GM21423 (cell line): Measurements from ENCODE around the gene NEDD4.
"Not testable (repeated sequence)": the region's sequence is repeated elsewhere in the genome, so short reads cannot be mapped to it uniquely, and the experiment has no call there.

Experiments used
- ATAC-seq: cut with Tn5 transposase; IDR thresholded peaks from one replicate; pipeline ENCODE4 v1.9.1; 2021; ENCODE audit warnings: mild to moderate bottlenecking, moderate library complexity; ENCODE audit not compliant: unreplicated experiment

The NEDD4 gene

DNA sequence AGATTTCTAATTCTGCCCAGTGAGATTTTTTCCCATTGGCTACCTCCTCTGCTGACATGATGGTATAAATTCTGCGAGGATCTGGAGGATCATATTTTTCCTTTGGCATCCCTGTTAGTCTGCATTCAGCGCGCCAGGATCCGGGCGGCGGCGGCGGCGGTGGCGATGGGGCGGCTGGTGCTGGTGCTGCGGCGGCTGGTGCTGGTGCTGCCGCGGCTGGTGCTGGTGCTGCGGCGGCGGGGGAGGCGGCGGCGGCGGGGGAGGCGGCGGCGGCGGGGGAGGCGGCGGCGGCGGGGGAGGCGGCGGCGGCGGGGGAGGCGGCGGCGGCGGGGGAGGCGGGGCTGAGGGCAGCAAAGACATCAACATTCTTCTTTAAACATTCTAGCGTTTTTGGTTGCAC lies 13.6 kb upstream of the NEDD4 start:
- not testable (repeated sequence) for ATAC-seq

DNA sequence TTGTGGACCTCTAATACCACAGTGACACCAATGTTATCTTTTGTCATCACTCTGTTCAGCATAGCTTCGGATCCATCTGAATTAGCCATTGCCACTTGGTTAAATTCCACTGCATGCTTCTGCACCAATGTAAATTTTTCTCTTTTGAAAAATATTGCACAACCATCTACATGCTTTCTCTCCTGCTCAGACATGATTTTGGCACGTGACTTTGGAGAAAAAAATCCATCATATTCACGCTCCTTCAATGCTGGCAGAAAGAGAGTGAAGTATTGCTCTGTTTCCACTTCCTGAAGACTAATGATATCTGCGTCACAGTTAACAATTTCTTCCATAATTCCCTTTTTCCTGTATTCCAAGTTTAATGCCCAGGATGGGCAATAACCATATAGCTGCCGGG lies 13.0 kb upstream of the NEDD4 start:
- not testable (repeated sequence) for ATAC-seq

DNA sequence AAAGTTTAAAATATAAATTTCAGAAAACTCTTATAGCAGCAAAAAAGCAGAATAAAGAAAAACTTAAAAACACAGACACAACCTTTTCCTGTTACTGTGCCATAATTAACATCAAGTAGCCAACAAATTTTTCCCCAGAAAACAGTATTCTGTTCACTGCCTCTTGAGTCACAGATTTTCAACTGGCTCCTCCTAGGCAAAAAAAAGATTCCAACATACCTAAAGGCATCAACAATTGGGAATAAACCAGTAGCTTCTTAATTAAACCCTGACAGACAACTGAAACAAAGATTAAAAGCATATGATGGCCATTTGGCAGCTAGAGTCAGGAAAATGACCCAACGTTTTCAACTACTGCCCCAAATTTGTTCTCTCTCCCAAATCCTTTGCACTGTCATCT lies 10.9 kb upstream of the NEDD4 start:
- not testable (repeated sequence) for ATAC-seq

DNA sequence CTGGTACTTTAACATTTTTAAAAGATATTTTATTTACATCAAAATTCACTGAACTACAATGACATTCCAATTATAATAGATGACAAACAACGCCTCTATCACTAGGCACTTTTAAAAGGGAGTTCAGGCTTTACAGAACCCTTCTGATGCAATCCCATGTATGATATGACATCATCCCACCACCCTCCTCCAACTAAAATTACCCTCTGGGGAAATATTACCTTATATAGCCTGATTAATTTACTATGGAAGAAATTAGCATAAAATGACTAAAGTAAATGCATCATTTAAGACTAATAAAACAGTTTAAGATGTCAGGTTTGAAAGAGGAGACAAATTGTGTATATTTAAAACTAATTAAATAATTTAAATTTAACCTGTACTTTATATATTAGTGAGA lies 10.4 kb upstream of the NEDD4 start:
- not testable (repeated sequence) for ATAC-seq

DNA sequence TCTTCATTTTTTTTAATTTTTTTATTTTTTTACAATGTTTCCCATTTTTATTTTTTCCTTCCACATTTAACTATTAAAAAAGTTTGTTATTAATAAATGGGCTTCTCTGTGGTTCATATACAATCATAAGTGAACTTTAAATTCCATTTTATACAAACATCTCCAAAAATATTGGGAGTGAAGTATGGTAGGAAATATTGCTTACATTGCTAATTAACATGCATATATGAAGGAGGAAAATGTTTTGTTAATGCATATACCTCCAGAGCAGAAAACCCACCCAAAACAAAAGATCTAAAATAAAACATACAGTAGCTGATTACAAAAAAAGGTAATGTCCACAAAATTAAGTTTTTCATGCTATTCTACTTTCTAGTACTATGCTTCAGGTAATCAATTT lies 9.9 kb upstream of the NEDD4 start:
- ATAC-seq = not testable (repeated sequence)

DNA sequence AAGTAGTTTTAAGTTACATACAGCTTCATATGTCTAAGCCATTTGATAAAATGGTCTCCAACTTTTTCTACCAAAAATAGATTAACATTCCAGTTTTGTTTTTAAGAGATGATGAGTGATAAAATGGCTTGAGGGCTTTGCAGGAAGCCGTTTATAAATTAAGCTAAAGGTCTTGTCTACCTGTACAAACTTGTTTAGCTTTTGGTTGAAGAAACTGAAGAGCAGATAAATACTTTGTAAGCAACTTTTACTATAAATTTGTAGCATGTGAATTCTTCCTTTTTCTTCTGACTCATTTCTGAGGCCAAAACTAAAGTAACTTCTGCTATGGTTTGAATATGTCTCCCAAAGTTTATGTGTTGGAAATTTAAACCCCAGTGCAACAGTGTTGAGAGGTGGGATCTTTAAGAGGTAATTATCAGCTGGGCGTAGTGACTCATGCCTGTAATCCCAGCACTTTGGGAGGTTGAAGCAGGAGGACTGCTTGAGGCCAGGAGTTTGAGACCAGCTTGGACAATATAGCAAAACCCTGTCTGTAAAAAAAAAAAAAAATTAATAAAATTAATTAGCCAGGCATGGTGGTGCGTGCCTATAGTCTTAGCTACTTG lies 8.2 kb upstream of the NEDD4 start:
- no peak for ATAC-seq

DNA sequence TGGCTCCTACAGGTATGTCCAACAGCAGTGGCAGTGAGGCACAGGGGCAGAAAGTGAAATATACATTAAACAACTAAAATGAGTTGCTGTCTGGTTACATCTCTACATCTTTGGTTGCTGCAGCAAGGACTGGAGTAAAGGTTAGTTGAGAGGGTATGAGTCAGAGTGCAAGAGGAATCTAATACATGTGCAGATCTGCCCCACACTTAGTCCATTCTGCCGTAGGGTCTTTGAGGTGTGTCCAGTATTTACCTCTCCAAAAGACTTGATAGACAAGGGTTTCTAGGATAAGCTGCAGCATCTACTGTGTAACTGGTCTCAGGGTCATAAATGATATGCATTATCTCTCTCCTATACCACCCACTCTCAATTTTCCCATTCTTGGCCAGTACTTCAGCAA lies 6.2 kb upstream of the NEDD4 start:
- ATAC-seq = no peak

DNA sequence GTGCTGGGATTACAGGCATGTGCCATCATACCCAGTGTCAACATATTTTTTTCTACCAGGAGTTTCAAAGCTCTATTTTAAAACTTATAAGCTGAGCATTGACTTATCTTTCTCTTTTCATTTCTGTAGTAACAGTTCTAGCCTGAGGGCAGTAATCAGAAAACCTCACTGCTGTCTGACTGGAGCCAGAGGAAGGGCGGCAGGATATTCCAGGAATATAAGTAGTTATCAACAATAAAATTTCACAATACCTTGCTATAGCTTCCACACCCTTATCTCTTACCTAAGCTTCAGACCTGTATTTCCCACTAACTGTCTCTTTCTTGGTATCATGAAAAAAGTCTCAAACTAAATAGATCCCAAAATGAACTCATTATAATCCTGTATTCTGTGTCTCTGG lies 5.1 kb upstream of the NEDD4 start:
- no peak for ATAC-seq

DNA sequence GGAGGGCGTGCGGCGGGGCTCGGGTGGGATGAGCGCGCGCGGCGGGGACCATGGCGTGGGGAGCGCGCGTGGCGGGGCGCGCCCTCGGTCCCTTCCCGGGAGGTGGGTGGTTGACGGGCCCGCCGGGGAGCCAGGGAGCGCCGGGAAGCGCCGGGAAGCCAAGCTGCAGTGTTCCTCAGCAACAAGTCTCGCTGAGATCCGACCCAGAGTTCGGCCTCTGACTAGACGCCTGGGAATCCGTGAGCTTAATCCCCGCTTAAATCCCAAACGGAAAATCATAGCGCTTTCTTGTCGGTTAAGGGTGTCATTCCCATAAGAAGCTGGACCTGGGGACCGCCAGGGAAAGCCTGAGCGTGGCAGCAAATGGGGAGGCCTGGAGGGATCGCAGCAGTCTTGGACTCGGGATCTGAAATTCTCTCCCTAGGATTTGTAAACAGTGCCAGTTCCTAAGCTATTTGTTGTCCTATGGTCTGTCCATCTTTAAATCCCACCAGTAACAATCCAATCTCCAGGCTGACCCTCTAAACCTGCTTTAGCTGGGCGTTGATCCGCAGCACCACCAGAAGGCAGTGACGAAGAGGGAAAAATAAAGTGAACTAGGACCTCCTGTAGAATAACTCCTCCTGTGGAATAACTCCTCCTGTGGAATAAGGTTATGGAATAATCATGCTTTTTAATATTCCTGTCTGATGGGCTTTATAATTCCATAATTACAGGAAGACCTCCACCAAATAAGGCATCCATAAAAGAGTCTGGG lies 570 bp upstream of the NEDD4 start:
- no peak for ATAC-seq

DNA sequence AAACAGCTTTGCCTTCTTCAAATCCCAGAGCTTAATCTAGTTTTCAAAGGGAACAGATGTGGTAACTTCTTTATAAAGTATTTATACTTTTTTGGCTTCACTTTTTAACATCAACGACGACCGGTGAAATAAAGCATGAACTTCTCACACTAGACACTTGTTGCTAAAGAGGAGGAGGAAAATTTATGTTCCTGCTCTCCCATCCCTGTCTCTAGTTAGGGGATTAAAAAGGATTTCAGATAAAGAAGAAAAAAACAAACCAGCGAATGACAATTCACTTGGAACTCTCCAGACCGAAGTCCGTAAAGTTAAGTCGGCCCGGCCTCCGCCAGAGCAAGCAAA lies 672 bp downstream of the NEDD4 start:
- ATAC-seq = no peak

DNA sequence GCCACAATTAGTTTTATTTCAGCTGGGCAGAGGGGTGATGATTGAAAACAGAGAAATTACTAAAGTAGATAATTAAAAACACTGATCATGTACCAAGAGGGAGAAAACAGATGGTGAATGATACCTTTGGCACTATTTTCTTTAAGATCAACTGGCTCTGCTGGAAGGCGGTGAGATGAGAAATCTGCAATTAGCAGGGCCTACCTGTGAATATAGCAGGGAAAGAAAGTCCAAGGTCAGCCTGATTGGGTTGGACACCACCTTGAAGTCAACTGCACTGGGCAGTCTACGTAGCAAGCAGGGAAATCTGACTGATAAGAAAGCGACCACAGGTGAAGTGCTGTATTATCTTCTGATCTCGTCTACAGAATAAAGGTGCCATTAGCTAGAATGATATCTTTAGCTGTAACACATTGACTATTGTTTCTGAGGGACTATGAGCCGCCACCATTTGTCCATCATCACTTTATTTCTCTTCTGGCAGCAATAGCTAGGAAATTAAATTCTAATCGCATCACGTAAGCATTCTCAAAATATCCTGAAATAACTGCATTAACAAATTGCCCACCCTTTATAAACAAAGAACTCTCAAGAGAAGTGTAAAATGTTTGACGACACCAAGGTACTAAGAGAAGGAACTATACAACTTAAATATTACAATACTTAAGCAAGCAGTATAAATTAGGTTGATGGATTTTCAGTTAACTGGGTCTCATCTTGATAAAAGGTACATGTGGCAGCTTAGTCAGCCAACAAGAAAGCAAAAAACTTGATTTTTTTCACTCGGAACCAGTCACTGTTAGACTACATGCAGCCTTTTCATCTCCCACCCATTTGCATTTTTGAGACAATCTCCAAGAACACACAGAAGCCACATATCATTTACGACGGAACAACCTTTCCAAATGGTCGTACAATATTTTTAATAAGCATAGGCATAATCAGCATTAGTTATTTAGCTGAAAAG lies 1.3 kb downstream of the NEDD4 start:
- no peak for ATAC-seq

DNA sequence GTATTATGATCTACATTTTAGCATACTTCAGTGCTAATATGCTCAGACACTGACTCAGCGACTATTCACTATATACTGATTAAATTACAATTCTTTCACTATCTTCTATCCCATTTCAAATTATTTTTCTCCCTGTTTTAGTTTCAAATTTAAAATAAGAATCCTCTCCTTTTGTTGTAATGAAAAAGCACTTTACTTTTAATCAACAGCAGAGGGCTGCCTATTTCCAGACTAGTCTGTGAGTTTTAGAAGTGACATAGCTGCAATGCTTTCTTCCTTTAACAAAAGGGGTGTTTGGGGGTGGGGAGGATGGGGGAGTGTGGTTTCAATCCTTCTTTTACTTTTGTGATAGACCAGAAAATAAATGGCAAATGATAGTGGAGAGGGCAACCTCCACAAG lies 2.4 kb downstream of the NEDD4 start:
- no peak for ATAC-seq

DNA sequence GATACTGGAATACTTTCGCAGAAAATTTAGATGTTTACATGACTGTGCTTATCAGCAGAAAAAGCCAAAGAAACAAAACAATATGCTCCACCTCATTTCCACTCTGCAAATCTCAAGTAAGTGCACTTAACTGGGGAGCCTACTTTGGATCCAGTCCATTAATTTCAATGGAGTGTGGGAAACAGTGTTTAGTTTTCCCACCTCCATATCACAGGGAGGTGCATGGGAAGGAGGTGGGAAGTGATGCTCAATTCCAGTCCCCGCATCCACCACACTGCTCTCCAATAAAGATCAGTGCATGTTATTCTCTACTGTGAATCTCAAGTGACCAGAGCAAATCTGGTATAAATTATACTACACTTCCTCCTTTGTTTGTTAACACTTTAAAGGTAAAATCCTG lies 2.9 kb downstream of the NEDD4 start:
- ATAC-seq = no peak

DNA sequence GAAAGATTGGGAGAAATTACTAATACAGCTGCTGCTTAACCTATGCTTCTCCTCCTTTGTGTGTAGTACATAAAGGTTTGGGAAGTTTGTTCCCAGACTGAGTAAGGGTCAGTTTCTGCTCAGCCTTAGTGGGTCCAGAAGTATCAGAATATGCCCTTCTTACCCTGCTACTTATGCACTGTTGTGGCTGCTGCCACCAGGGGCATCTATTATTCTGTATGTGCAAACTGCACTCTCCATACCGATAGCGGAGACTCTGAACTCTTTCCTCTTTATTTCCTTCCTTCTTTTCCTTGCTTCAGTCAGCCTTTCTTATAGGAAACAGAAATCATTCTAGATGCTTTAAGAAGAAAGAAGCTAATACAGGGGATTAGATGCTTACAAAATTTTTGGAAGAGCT lies 4.0 kb downstream of the NEDD4 start:
- no peak for ATAC-seq

DNA sequence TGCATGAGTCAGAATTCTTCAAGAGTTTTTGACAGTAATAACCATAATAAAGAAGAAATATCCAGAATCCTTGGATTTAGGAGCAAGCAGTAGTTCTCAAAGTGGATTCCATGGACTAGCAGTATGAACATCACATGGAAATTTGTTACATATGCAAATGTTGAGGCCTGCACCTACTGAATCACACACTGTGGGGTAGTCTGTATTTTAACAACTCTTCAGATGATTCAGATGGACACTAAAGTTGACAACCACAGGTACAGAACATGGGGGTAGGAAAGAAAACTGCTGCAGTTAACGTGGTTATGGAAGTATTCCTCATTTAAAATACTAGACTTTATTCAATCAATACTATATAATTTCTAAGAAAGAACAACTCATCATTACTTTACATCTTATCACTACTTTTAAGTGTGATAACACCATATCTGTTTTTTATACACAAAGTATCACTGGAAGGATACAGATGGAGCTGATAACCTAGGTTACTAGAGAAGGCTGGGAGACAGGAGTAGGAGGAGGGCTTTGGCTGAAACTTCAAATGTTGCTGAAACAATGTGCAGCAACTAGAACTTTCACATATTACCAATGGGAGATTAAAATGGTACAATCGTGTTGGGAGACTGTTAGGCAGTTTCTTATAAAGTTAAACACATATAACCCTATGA lies 11.7 kb downstream of the NEDD4 start:
- ATAC-seq = no peak

DNA sequence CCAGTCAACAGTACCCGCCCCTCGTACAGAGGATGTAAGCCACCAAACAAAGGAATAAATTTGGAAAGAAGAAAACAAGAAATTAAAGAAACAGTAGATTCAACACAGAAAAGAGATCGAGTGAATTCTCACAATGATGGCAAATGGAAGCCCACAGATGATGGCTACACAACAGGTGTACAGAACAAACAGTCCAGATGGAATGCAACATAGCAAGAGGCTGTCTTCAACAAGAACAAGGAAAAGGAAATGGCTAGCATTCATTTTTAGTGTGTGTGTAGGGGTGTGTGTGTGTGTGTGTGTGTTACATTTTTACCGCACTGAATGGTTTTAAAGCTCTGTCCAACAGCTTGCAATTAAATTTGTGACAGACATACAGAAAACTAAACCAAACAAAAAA lies 12.9 kb downstream of the NEDD4 start:
- no peak for ATAC-seq

DNA sequence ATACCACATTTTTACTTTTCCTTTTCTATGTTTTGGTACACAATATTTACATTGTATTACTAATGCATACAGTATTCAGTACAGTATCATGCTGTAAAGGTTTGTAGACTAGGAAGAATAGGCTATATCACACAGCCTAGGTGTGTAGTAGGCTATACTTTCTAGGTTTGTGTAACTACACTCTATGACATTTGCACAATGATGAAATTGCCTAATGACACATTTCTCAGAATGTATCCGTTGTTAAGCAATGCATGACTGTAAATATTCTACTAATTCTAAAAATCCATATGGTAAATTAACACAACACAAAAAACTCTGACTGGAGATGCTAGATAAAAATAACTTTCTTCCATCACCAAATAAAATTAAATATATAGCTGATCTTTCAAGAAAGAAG lies 16.2 kb downstream of the NEDD4 start:
- ATAC-seq = no peak

DNA sequence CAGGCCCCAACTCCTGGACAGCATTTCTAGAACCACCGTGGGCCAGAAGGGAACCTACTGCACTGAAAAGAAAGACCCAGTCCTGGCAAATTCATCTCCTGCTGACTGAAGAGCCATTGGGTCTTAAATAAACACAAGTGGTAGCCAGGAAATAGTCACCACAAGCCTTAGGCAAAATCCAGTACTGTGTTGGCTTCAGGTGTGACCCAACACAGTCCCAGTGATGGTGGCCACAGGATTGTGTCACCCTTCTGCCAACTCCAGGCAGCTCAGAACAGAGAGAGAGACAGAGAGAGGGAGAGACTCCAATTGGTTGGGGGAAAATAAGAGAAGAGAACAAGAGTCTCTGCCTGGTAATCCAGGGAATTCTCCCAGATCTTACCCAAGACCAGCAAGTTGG lies 23.1 kb downstream of the NEDD4 start:
- no peak for ATAC-seq

DNA sequence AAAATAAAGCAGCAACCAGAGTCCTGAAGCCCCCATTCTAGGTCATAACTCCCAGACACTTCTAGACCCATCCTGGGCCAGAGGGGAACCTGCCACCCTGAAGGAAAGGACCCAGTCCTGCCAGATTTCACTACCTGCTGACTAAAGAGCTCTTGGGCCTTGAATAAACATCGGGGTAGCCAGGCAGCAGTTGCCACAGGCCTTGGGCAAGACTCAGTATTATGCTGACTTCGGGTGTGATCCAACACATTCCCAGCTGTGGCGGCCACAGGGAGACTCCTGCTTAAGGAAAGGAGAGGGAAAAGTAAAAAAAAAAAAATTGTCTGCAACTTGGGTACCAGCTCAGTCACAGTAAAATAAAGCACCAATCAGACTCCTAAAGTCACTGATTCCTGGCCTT lies 23.8 kb downstream of the NEDD4 start:
- no peak for ATAC-seq

DNA sequence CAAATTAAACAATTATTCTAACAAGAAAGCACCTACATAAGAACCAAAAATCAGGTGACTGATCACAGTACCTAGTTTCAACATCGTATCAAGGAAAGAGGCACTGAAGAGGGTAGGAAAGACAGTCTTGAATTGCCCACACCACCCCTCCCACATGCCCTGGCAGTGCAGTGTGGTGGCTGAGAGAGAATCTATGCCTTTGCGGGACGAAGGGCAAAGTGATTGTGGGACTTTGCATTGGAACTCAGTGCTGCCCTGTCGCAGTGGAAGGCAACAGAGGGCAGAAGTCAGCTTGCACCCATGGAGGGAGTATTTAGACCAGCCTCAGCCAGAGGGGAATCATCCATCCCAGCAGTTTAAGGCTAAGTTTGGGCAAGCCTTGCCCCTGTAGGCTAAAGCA lies 24.5 kb downstream of the NEDD4 start:
- no peak for ATAC-seq

DNA sequence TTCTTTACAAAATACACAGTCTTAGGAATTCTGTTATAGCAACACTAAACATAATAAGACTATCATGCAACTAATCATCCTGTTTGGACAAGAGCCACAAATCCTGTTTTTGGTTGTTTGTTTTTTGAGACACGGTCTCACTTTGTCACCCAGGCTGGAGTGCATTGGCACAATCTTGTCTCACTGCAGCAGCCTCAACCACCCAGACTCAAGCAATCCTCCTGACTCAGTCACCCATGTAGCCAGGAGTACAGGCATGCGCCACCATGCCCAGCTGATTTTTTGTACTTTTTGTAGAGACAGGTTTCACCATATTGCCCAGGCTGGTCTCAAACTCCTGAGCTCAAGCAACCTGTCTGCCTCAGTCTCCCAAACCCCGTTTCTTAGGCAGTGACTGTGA lies 28.3 kb downstream of the NEDD4 start:
- no peak for ATAC-seq
